HepG2 (cell line): Measurements from ENCODE around the gene TDRD9. TPM values are rescaled to one million over a fixed set of nuclear protein-coding genes. Genes with fewer than 3 reads are reported as not detected.

ENCODE experiments used
- ATM ChIP-seq: fragments of 450-650 bp; IDR thresholded peaks from 2 replicates; pipeline ENCODE4 v1.7.1; 2017; ENCODE audit warnings: mild to moderate bottlenecking, borderline replicate concordance
- BORCS8-MEF2B ChIP-seq: sonication (generic); formaldehyde crosslinking; IDR thresholded peaks from 2 replicates; pipeline ENCODE4 v1.8.0; 2022; ENCODE audit warnings: mild to moderate bottlenecking, missing genetic modification reagents
- CHD2 ChIP-seq: IDR thresholded peaks from 2 replicates; pipeline ENCODE4 v1.6.1; 2011; ENCODE audit warnings: low read depth, low read length, improper control_type of control experiment
- CREB1 ChIP-seq, 2 experiments: fragments of 450-650 bp in 1 of 2; IDR thresholded peaks; 2 replicates each; pipeline ENCODE4 v1.6.1; 2016 to 2017; ENCODE audit warnings: control low read depth in 1 of 2, mild to moderate bottlenecking in 1 of 2, missing compliant biosample characterization in 1 of 2, missing genetic modification characterization in 1 of 2
- DNMT1 ChIP-seq: sonication (generic); formaldehyde crosslinking; IDR thresholded peaks from 2 replicates; pipeline ENCODE4 v1.5.1; 2020; ENCODE audit warnings: mild to moderate bottlenecking, missing genetic modification reagents
- FOXA3 ChIP-seq: IDR thresholded peaks from 2 replicates; pipeline ENCODE4 v1.6.1; 2016; ENCODE audit warnings: missing genetic modification reagents, missing compliant biosample characterization
- FOXJ3 ChIP-seq: sonication (generic); formaldehyde crosslinking; IDR thresholded peaks from 2 replicates; pipeline ENCODE4 v1.4.0; 2020; ENCODE audit warnings: missing genetic modification reagents, mild to moderate bottlenecking, borderline replicate concordance
- HOXA9 ChIP-seq: sonication (generic); formaldehyde crosslinking; IDR thresholded peaks from 2 replicates; pipeline ENCODE4 v1.8.1; 2022; ENCODE audit warnings: missing genetic modification reagents, mild to moderate bottlenecking, moderate library complexity, borderline replicate concordance
- MAFG ChIP-seq: sonication (generic); formaldehyde crosslinking; IDR thresholded peaks from 2 replicates; pipeline ENCODE4 v1.5.1; 2020; ENCODE audit warnings: mild to moderate bottlenecking, missing genetic modification reagents
- PBX3 ChIP-seq: sonication (generic); formaldehyde crosslinking; IDR thresholded peaks from 2 replicates; pipeline ENCODE4 v1.8.1; 2023; ENCODE audit warnings: missing genetic modification reagents, inconsistent platforms, borderline replicate concordance
- POLR2AphosphoS5 ChIP-seq: IDR thresholded peaks from 2 replicates; pipeline ENCODE4 v1.6.1; 2012; ENCODE audit warnings: low read depth, low read length
- PPARG ChIP-seq: conservative IDR thresholded peaks from 2 replicates; pipeline ENCODE4 v1.6.1; 2016; ENCODE audit warnings: missing biosample characterization, missing genetic modification reagents
- SIX4 ChIP-seq: sonication (generic); formaldehyde crosslinking; IDR thresholded peaks from 2 replicates; pipeline ENCODE4 v1.4.0; 2020; ENCODE audit warnings: missing genetic modification reagents
- SMAD1 ChIP-seq: sonication (generic); formaldehyde crosslinking; IDR thresholded peaks from 2 replicates; pipeline ENCODE4 v1.4.0; 2020; ENCODE audit warnings: missing genetic modification reagents, low read depth, mild to moderate bottlenecking, borderline replicate concordance
- SP5 ChIP-seq: IDR thresholded peaks from 2 replicates; pipeline ENCODE4 v1.6.1; 2016; ENCODE audit warnings: low read depth, borderline replicate concordance
- ZBTB2 ChIP-seq: sonication (generic); formaldehyde crosslinking; IDR thresholded peaks from 2 replicates; pipeline ENCODE4 v1.8.0; 2022; ENCODE audit warnings: low read depth, missing genetic modification reagents
- ZFAT ChIP-seq: sonication (generic); formaldehyde crosslinking; conservative IDR thresholded peaks from 2 replicates; pipeline ENCODE4 v1.8.1; 2023; ENCODE audit warnings: missing genetic modification reagents, inconsistent platforms
- ZFP37 ChIP-seq: sonication (generic); formaldehyde crosslinking; IDR thresholded peaks from 2 replicates; pipeline ENCODE4 v1.4.0; 2020; ENCODE audit warnings: missing genetic modification reagents, borderline replicate concordance
- ZNF512 ChIP-seq: sonication (generic); formaldehyde crosslinking; IDR thresholded peaks from 2 replicates; pipeline ENCODE4 v1.4.0; 2020; ENCODE audit warnings: mild to moderate bottlenecking, missing genetic modification reagents
- ZNF547 ChIP-seq: sonication (generic); formaldehyde crosslinking; IDR thresholded peaks from 2 replicates; pipeline ENCODE4 v1.5.1; 2020; ENCODE audit warnings: mild to moderate bottlenecking, missing genetic modification reagents
- ZNF747 ChIP-seq: sonication (generic); formaldehyde crosslinking; IDR thresholded peaks from 2 replicates; pipeline ENCODE4 v1.8.1; 2023; ENCODE audit warnings: missing genetic modification reagents, mild to moderate bottlenecking, borderline replicate concordance
- polyA plus RNA-seq, 8 experiments: library from polyadenylated mRNA; depleted of rRNA in 3 of 8; stranded (reverse) in 7 of 8; unstranded in 1 of 8; fragments of >200 nt; fragmentation: Illumina TruSeq in 4 of 8; extraction: Trizol in 4 of 8; gene quantifications; 2 replicates each; pipeline versions ENCODE4 v1.2.1 to v1.2.3, GENCODE V29; 2011 to 2016; ENCODE audit warnings: low read depth in 4 of 8, missing spikeins in 1 of 8, mixed read lengths in 1 of 8; ENCODE audit not compliant: insufficient read depth in 1 of 8
- total RNA-seq, 5 experiments: library from RNA; depleted of rRNA; stranded (reverse); fragments of >200 nt; fragmentation: Illumina TruSeq; extraction: Trizol; gene quantifications; 2 replicates each; pipeline ENCODE4 v1.2.3, GENCODE V29; 2016; ENCODE audit warnings: low read depth in 1 of 5
- TF ChIP-seq, protein P1 (sequence below): sonication (generic); formaldehyde crosslinking; IDR thresholded peaks from 2 replicates; pipeline ENCODE4 v1.5.0; 2020; ENCODE audit warnings: mild to moderate bottlenecking, missing genetic modification reagents

The TDRD9 gene
- total and polyA plus RNA-seq, 2 of the 13 experiments (the other 11 are each of a cell fraction or from before 2014, with no cell fraction given), result not detected

GRCh38 chr14:103881268-103882201 lies 46.7 kb upstream of the TDRD9 start (continued):
- TF ChIP-seq ZNF512 (CRISPR knock-in tag), result no peak
- TF ChIP-seq HOXA9 (CRISPR knock-in tag), result peak; percentile 92; the same call in 1 of the 2 replicates
- no peak for TF ChIP-seq FOXJ3
- no peak for TF ChIP-seq ATM
- TF ChIP-seq ZNF547, result peak; percentile 79; the same call in 1 of the 2 replicates
- TF ChIP-seq CHD2, result no peak
- no peak; the same call in 1 of the 2 replicates for TF ChIP-seq PPARG
- TF ChIP-seq ZFAT (CRISPR knock-in tag), result no peak
- TF ChIP-seq PBX3 (CRISPR knock-in tag), result no peak
- TF ChIP-seq DNMT1 (CRISPR knock-in tag), result no peak
- TF ChIP-seq, protein P1, sequence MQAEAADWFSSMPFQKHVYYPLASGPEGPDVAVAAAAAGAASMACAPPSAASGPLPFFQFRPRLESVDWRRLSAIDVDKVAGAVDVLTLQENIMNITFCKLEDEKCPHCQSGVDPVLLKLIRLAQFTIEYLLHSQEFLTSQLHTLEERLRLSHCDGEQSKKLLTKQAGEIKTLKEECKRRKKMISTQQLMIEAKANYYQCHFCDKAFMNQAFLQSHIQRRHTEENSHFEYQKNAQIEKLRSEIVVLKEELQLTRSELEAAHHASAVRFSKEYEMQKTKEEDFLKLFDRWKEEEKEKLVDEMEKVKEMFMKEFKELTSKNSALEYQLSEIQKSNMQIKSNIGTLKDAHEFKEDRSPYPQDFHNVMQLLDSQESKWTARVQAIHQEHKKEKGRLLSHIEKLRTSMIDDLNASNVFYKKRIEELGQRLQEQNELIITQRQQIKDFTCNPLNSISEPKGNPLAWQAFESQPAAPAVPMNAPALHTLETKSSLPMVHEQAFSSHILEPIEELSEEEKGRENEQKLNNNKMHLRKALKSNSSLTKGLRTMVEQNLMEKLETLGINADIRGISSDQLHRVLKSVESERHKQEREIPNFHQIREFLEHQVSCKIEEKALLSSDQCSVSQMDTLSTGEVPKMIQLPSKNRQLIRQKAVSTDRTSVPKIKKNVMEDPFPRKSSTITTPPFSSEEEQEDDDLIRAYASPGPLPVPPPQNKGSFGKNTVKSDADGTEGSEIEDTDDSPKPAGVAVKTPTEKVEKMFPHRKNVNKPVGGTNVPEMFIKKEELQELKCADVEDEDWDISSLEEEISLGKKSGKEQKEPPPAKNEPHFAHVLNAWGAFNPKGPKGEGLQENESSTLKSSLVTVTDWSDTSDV (CRISPR knock-in tag), result no peak; the same call in 1 of the 2 replicates
- peak; percentile 80; the same call in 1 of the 2 replicates for TF ChIP-seq ZBTB2 (CRISPR knock-in tag)
- TF ChIP-seq POLR2AphosphoS5, result peak; percentile 56
- peak; percentile 42; the same call in 1 of the 2 replicates for TF ChIP-seq SIX4 (CRISPR knock-in tag)
- peak; percentile 98 for TF ChIP-seq BORCS8-MEF2B (CRISPR knock-in tag)
- peak; percentile 78 for TF ChIP-seq FOXA3 (CRISPR knock-in tag)
- no peak for TF ChIP-seq SMAD1 (CRISPR knock-in tag)
- peak; percentile 88 for TF ChIP-seq SP5 (CRISPR knock-in tag)
- peak; percentile 94 for TF ChIP-seq ZNF747 (CRISPR knock-in tag)
- TF ChIP-seq CREB1 (IDR thresholded peaks at IDR 0.05), result no peak
- TF ChIP-seq CREB1 (CRISPR knock-in tag; IDR thresholded peaks at IDR 0.05), result no peak
- no peak for TF ChIP-seq MAFG (CRISPR knock-in tag)
- TF ChIP-seq ZFP37, result peak; percentile 98
